ENCODE measurements around the gene ABR.

DNA sequence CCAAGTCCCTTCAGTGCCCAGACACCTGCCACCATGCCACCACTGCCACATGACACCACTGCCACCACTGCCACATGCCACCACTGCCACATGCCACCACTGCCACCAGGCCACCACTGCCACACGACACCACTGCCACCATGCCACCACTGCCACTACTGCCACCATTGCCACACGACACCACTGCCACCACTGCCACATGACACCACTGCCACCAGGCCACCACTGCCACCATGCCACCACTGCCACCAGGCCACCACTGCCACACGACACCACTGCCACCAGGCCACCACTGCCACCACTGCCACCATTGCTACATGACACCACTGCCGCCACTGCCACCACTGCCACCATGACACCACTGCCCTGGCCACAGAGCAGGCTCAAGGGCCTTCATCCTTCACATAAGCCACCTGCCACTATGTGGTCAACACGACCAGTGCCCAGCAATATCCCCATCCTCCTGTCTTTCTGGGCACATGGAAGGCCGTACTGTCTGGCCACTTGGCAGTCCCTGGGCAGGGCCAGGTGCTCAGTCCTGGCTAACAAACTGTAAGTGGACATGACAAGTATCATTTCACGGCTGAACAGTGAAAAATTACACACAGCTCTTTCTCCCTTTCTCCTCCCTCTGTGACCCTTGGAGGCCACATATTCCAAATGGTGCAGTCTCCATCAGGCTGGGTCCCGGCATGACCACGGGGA lies 33.1 kb downstream of the ABR start:
- TF ChIP-seq, protein P1, sequence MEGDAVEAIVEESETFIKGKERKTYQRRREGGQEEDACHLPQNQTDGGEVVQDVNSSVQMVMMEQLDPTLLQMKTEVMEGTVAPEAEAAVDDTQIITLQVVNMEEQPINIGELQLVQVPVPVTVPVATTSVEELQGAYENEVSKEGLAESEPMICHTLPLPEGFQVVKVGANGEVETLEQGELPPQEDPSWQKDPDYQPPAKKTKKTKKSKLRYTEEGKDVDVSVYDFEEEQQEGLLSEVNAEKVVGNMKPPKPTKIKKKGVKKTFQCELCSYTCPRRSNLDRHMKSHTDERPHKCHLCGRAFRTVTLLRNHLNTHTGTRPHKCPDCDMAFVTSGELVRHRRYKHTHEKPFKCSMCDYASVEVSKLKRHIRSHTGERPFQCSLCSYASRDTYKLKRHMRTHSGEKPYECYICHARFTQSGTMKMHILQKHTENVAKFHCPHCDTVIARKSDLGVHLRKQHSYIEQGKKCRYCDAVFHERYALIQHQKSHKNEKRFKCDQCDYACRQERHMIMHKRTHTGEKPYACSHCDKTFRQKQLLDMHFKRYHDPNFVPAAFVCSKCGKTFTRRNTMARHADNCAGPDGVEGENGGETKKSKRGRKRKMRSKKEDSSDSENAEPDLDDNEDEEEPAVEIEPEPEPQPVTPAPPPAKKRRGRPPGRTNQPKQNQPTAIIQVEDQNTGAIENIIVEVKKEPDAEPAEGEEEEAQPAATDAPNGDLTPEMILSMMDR (IDR thresholded peaks at IDR 0.05), result no peak
- TF ChIP-seq EZH2 (IDR thresholded peaks at IDR 0.05) (no peak), EZH2phosphoT487 (IDR thresholded peaks at IDR 0.05) (no peak)
